Tibial artery (tissue), 4 donors: ENCODE measurements around the gene TCEA3.

ENCODE experiments used
- DNase-seq, 2 donors: peaks; one replicate each; pipeline ENCODE4 v3.0.0-alpha.2; 2019
- H3K27ac ChIP-seq, 2 donors: fragments of 200-600 bp; sonication (generic) in 1 of 2; 1 replicate in 1 of 2; 2 replicates in 1 of 2; pipeline ENCODE4 v1.5.1; 2018 to 2019; ENCODE audit warnings: mild to moderate bottlenecking in 1 of 2
- H3K27me3 ChIP-seq, 2 donors: fragments of 200-600 bp; sonication (generic) in 1 of 2; one replicate each; pipeline versions ENCODE4 v1.5.1 to v1.6.0; 2016 to 2019
- H3K36me3 ChIP-seq, 3 donors: fragments of 200-600 bp; sonication (generic) in 2 of 3; one replicate each; pipeline ENCODE4 v1.5.1; 2016 to 2019; ENCODE audit warnings: mild to moderate bottlenecking in 2 of 3
- H3K4me1 ChIP-seq, 4 donors: fragments of 200-600 bp; sonication (generic) in 2 of 4; 1 replicate in 3 of 4; 2 replicates in 1 of 4; pipeline ENCODE4 v1.5.1; 2016 to 2019
- H3K4me3 ChIP-seq, 2 donors: fragments of 200-600 bp; sonication (generic) in 1 of 2; 1 replicate in 1 of 2; 2 replicates in 1 of 2; pipeline ENCODE4 v1.5.1; 2018 to 2019; ENCODE audit warnings: mild to moderate bottlenecking in 2 of 2
- H3K9me3 ChIP-seq, 3 donors: fragments of 200-600 bp; sonication (generic) in 1 of 3; one replicate each; pipeline ENCODE4 v1.5.1; 2016 to 2019
- intact Hi-C: fragments of 100-400 bp; cut with DNase I; formaldehyde crosslinking; loops from one replicate; pipeline ENCODE4 v1.15.0; 2023; ENCODE audit warnings: low total_unique reads
- TF ChIP-seq, protein P1 (sequence below), 2 experiments: fragments of 200-600 bp in 1 of 2; fragments of 450-650 bp in 1 of 2; IDR thresholded peaks; one replicate each; pipeline ENCODE4 v1.5.1; 2017 to 2019; ENCODE audit warnings: antibody characterized with exemption in 2 of 2, mild to moderate bottlenecking in 1 of 2, moderate library complexity in 1 of 2

TCEA3 gene

DNA sequence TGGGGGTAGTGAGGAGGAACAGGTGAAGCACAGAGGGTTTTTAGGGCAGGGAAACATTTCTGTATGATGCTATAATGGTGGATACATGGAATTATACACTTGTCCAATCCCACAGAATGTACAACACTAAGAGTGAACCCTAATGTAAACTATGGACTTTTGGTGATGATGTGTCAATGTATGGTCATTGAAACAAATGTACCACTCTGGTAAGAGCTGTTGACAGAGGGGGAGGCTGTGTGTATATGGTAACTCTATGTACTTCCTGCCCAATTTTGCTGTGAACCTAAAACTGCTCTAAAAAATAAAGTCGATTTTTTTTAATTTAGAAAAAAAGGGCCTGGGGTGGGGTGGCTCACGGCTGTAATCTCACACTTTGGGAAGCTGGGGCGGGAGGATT, 36.5 kb upstream of the TCEA3 start:
- TF ChIP-seq, protein P1, sequence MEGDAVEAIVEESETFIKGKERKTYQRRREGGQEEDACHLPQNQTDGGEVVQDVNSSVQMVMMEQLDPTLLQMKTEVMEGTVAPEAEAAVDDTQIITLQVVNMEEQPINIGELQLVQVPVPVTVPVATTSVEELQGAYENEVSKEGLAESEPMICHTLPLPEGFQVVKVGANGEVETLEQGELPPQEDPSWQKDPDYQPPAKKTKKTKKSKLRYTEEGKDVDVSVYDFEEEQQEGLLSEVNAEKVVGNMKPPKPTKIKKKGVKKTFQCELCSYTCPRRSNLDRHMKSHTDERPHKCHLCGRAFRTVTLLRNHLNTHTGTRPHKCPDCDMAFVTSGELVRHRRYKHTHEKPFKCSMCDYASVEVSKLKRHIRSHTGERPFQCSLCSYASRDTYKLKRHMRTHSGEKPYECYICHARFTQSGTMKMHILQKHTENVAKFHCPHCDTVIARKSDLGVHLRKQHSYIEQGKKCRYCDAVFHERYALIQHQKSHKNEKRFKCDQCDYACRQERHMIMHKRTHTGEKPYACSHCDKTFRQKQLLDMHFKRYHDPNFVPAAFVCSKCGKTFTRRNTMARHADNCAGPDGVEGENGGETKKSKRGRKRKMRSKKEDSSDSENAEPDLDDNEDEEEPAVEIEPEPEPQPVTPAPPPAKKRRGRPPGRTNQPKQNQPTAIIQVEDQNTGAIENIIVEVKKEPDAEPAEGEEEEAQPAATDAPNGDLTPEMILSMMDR (IDR thresholded peaks at IDR 0.05) = no peak
- H3K4me1 ChIP-seq = peaks cover 0 to 3% (median 0%) of the 10 kb centered on the region in 4 donors
- no peak overlapping the region for H3K27ac ChIP-seq
- intact Hi-C loops = no loop called here
- DNase-seq = no peak
- H3K36me3 ChIP-seq = peaks cover 0 to 4% (median 0%) of the 10 kb centered on the region in 3 donors
- no peak overlapping the region for H3K4me3 ChIP-seq
- H3K9me3 ChIP-seq = no peaks in the 10 kb centered on the region
- H3K27me3 ChIP-seq = no peaks in the 10 kb centered on the region

DNA sequence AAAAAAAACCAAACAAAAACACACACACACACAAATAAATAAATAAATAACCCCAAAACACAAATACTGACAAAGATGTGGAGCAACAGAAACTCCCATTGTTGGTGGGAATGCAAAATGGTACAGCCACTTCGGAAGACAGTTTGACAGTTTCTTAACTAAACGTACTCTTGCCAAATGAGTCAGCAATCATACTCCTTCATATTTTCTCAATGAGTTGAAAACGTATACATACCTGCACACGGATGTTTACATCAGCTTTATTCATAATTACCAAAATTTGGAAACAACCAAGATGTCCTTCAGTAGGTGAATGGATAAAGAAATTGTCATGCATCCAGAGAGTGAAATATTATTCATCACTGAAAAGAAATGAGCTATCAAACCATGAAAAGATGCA, 36.0 kb upstream of the TCEA3 start:
- Histone ChIP-seq H3K4me1 (peaks cover 0 to 3% (median 0%) of the 10 kb centered on the region in 4 donors), H3K4me3 (no peak overlapping the region), H3K27ac (no peak overlapping the region), H3K27me3 (no peaks in the 10 kb centered on the region), H3K36me3 (peaks cover 0 to 9% (median 4%) of the 10 kb centered on the region in 3 donors), H3K9me3 (no peaks in the 10 kb centered on the region)
- intact Hi-C loops = no loop called here
- TF ChIP-seq, protein P1 (IDR thresholded peaks at IDR 0.05) = no peak
- DNase-seq = no peak

DNA sequence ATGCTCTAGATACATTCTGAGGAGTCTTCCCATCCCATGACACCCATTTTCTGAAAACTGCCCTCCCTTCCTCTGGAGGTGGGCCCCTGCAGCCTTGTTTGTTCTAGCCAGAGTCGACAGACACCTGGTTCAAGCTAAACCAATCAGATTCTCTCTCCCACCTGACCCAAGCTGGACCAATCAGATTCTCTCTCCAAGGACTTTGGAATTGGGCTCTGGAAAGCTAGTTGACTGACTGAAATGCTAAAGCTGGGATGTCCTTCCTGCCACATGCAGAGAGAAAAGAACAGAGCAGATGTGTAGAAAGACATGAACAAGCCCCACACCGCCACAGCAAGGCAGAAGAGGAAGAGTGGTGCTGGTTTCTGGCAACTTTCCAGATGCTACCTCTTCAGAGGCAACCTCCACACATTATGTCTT, 34.8 kb upstream of the TCEA3 start:
- TF ChIP-seq, protein P1 (IDR thresholded peaks at IDR 0.05) = no peak
- no peak overlapping the region for H3K27ac ChIP-seq
- H3K27me3 ChIP-seq = no peaks in the 10 kb centered on the region
- H3K4me1 ChIP-seq = peaks cover 0 to 3% (median 0%) of the 10 kb centered on the region in 4 donors
- intact Hi-C loops = no loop called here
- H3K4me3 ChIP-seq = no peak overlapping the region
- no peaks in the 10 kb centered on the region for H3K9me3 ChIP-seq
- peaks cover 0 to 20% (median 14%) of the 10 kb centered on the region in 3 donors for H3K36me3 ChIP-seq
- no peak for DNase-seq

DNA sequence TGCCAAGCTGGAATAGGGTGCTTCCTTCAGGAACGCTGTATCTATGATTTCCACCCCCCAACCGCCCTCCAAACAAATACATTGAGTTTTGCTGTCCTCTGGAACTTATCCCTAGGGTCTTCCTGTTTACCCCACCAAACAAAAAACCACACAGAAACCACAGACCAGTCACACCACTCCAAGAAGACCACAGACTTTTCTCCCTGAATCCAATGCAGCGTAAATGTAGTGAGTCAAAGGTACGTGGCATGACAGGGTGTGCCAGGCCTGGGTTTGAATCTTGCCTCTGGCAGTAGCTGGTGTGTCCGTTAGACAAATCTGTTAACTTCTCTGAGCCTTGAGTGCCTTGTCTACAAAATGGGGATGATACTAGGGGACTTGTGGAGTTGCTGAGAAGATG, 31.7 kb upstream of the TCEA3 start:
- intact Hi-C loops = no loop called here
- Histone ChIP-seq H3K36me3 (peaks cover 0 to 22% (median 19%) of the 10 kb centered on the region in 3 donors), H3K27me3 (no peaks in the 10 kb centered on the region), H3K27ac (peak overlapping the region in 1 of 2 donors; percentile 0), H3K4me3 (no peak overlapping the region), H3K4me1 (peaks cover 0 to 22% (median 5%) of the 10 kb centered on the region in 4 donors), H3K9me3 (no peaks in the 10 kb centered on the region)
- no peak for DNase-seq
- TF ChIP-seq, protein P1 (IDR thresholded peaks at IDR 0.05) = no peak

DNA sequence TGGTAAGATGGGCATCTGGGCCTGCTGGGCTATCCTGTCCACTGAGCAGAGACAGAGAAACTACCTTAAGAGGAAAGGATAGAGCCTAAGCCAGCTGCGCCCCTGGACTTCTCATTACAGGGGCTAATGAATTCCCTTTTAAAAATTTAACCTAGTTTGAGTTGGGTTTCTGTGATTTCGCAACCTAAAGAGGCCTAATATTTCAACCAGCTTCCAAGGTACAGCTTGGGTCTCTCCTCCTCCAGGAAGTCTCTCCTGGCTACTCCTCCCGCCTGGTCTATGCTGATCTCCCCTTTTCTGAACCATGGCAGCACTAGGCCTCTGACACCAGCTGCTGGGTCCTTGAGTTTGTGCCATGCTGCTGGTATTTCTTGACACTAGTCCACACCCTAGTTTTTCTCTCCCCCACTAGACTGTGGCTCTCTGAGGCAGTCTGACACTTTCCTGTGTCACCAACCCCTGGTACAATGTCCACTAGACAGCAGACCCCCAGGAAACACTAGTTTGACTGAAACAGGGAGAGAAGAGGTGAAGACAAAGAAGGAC, 29.0 kb upstream of the TCEA3 start:
- TF ChIP-seq, protein P1 (IDR thresholded peaks at IDR 0.05) = no peak
- intact Hi-C loops = no loop called here
- Histone ChIP-seq H3K36me3 (peaks cover 0 to 31% (median 25%) of the 10 kb centered on the region in 3 donors), H3K4me1 (peaks cover 0 to 27% (median 5%) of the 10 kb centered on the region in 4 donors), H3K27ac (no peak overlapping the region), H3K27me3 (no peaks in the 10 kb centered on the region), H3K9me3 (no peaks in the 10 kb centered on the region), H3K4me3 (no peak overlapping the region)
- no peak for DNase-seq
